Epithelial cell of proximal tubule (primary cell): ENCODE data around the gene CDKL4. TPM values are rescaled to one million over a fixed set of nuclear protein-coding genes. Genes with fewer than 3 reads are reported as not detected.

Experiments used
- DNase-seq: peaks from one replicate; pipeline ENCODE4 v3.0.0-alpha.2; 2011; ENCODE audit warnings: low read depth
- H3K4me3 ChIP-seq: 2 replicates; pipeline ENCODE4 v1.5.1; 2011; ENCODE audit warnings: low read depth, mild to moderate bottlenecking, low read length
- total RNA-seq: library from RNA; depleted of rRNA; stranded (reverse); fragments of >200 nt; gene quantifications from 2 replicates; pipeline ENCODE4 v1.2.3, GENCODE V29; 2015
- TF ChIP-seq, protein P1 (sequence below): conservative IDR thresholded peaks from 2 replicates; pipeline ENCODE4 v1.5.1; 2012; ENCODE audit warnings: low read depth, mild to moderate bottlenecking, low read length

Gene CDKL4
- total RNA-seq, 1 donor from 2014 or later = 0.23 TPM

DNA sequence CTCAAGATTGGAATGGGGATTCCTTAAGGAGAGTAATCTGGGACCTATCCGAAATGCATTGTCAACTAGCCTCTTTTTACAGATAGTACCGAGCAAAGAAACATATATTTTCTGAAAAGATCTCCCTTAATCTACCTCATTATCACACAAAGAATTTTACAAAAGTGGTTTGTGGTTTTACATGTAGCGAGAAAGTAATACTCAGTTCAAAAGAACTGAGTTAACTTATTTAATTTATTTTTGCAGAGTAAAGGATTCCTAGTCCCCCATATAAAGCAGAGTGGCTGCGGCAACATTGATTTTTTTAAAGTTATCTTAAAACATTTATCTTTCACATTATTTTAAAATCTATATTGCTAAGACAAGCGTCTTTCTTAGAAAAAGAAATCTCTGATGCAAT lies 107.0 kb downstream of the CDKL4 start:
- TF ChIP-seq, protein P1, sequence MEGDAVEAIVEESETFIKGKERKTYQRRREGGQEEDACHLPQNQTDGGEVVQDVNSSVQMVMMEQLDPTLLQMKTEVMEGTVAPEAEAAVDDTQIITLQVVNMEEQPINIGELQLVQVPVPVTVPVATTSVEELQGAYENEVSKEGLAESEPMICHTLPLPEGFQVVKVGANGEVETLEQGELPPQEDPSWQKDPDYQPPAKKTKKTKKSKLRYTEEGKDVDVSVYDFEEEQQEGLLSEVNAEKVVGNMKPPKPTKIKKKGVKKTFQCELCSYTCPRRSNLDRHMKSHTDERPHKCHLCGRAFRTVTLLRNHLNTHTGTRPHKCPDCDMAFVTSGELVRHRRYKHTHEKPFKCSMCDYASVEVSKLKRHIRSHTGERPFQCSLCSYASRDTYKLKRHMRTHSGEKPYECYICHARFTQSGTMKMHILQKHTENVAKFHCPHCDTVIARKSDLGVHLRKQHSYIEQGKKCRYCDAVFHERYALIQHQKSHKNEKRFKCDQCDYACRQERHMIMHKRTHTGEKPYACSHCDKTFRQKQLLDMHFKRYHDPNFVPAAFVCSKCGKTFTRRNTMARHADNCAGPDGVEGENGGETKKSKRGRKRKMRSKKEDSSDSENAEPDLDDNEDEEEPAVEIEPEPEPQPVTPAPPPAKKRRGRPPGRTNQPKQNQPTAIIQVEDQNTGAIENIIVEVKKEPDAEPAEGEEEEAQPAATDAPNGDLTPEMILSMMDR = no peak
- H3K4me3 ChIP-seq = no peak overlapping the region
- no peak for DNase-seq

DNA sequence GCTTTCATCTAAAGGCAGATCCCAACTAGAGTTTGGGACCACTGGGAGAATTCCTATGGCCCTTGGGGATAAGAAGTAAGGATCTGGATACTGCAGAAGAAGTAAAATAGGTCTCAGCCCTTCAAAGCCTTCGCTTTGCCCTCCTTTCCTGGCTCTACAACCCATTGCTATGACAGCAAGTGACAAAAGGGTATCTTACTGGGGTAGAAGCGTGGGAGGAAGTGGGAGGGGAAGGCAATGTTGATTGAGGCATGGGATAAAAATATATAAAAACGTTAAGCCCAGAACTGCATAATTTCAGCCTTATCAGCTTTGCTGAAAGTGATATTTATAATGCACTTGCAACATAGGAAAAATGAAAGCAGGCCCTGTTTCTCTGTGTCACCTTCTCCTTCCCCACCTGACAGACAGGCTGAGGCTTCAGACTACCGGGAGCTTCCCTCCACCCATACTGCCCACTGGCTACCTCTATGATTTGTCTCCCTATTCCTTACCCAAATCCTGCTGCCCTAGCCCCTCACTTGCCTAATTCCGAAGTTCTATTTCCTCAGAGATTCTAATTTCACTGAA lies 108.0 kb downstream of the CDKL4 start:
- no peak for DNase-seq
- TF ChIP-seq, protein P1 = no peak
- no peak overlapping the region for H3K4me3 ChIP-seq

DNA sequence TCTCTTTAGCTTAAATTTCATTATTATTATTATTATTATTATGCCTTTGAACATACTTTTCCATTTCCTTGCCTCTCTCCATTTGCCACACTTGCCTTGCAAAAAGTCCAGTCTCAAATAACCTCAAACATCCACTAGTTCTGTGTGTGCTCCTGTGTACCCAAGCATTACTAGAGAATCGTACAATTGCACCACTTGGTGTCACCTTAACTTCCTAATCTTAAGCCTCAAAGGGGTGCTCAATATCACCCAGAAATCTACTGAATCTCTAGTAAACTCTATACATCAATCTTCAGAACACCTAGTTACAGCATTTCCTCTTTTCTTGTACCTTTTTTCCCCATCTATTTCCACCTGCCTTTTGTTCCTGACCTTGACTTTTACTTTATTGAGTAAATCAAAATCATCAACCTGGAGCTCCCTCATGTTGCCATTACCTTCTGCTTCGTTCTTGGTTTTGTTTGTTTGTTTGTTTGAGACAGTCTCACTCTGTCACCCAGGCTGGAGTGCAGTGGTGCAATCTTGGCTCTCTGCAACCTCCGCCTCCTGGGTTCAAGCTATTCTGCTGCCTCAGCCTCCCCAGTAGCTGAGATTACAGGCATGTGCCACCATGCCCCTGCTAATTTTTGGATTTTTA lies 110.4 kb downstream of the CDKL4 start:
- DNase-seq = no peak
- H3K4me3 ChIP-seq = no peak overlapping the region
- TF ChIP-seq, protein P1 = no peak

GRCh38 chr2:39128919-39129391 lies 114.8 kb downstream of the CDKL4 start:
- DNase-seq = no peak
- TF ChIP-seq, protein P1 = no peak
- no peak overlapping the region for H3K4me3 ChIP-seq

DNA sequence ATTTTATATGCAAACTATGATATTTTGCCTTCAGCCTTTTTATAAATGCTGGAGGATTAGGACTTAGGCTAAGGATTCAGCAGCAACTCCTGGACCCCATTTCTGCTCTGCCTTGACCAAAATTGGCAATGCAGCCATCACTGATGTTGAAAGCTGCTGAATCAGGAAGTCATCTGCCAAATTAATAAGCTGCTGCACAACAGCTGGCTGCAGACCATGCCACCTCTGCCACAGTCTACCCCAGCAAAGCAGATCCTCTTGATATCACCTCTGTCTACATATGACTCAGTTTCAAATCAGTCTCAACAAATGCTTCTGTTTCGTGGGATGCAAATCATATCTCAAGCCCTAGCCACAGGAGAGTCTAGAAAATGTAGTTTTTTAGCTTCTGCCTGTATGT lies 115.8 kb downstream of the CDKL4 start:
- no peak for DNase-seq
- TF ChIP-seq, protein P1 = no peak

More for the DNA sequence above, 115.8 kb downstream of the CDKL4 start:
- no peak overlapping the region for H3K4me3 ChIP-seq

Other genes starting within 250 kb of the CDKL4 start
- 10.2 and 11.7 TPM in 2 replicates for gene SOS1, start 122.9 kb downstream of the CDKL4 start, total RNA-seq
- 18.3 and 25.1 TPM in 2 replicates for gene MAP4K3, start 193.3 kb upstream of the CDKL4 start, total RNA-seq